Liver (tissue), 9 donors: ENCODE measurements around the gene JOSD2. TPM values are rescaled to one million over a fixed set of nuclear protein-coding genes. Genes with fewer than 3 reads are reported as not detected.

ENCODE experiments used
- DNase-seq: peaks from one replicate; pipeline ENCODE4 v3.0.0-alpha.2; 2017; ENCODE audit warnings: low spot score
- H3K27ac ChIP-seq, 2 donors: one replicate each; pipeline ENCODE4 v1.7.0; 2013; ENCODE audit warnings: inconsistent platforms in 2 of 2, low read length in 2 of 2, control low read depth in 1 of 2, low read depth in 1 of 2, mild to moderate bottlenecking in 1 of 2
- H3K27me3 ChIP-seq, 4 donors: one replicate each; pipeline versions ENCODE4 v1.6.1 to v1.7.0; 2013; ENCODE audit warnings: low read length in 3 of 4, inconsistent platforms in 1 of 4, mild to moderate bottlenecking in 1 of 4, moderate library complexity in 1 of 4; ENCODE audit not compliant: control insufficient read depth in 4 of 4, insufficient read depth in 4 of 4
- H3K36me3 ChIP-seq, 4 donors: one replicate each; pipeline versions ENCODE4 v1.6.1 to v1.7.0; 2013; ENCODE audit warnings: low read length in 3 of 4, mild to moderate bottlenecking in 3 of 4, low read depth in 1 of 4, moderate library complexity in 1 of 4; ENCODE audit not compliant: control insufficient read depth in 4 of 4, insufficient read depth in 3 of 4
- H3K4me1 ChIP-seq, 4 donors: one replicate each; pipeline versions ENCODE4 v1.6.1 to v1.7.0; 2013; ENCODE audit warnings: low read length in 3 of 4, mild to moderate bottlenecking in 3 of 4, moderate library complexity in 1 of 4; ENCODE audit not compliant: control insufficient read depth in 4 of 4, insufficient read depth in 4 of 4
- H3K4me3 ChIP-seq, 3 donors: one replicate each; pipeline versions ENCODE4 v1.6.1 to v1.7.0; 2013; ENCODE audit warnings: low read length in 3 of 3, control low read depth in 1 of 3, low read depth in 1 of 3, mild to moderate bottlenecking in 1 of 3
- H3K9ac ChIP-seq, 2 donors: one replicate each; pipeline ENCODE4 v1.7.0; 2013; ENCODE audit warnings: low read length in 2 of 2, mild to moderate bottlenecking in 2 of 2, moderate library complexity in 2 of 2, control low read depth in 1 of 2, low read depth in 1 of 2
- H3K9me3 ChIP-seq, 4 donors: one replicate each; pipeline versions ENCODE4 v1.6.1 to v1.7.0; 2013; ENCODE audit warnings: low read length in 3 of 4; ENCODE audit not compliant: control insufficient read depth in 4 of 4
- EGR1 ChIP-seq, 2 donors: IDR thresholded peaks; 2 replicates each; pipeline ENCODE4 v1.6.1; 2016 to 2018; ENCODE audit warnings: antibody characterized with exemption in 2 of 2, low read depth in 2 of 2
- FOXA1 ChIP-seq: IDR thresholded peaks from 2 replicates; pipeline ENCODE4 v1.6.1; 2016; ENCODE audit warnings: antibody characterized with exemption
- FOXA2 ChIP-seq: IDR thresholded peaks from 2 replicates; pipeline ENCODE4 v1.6.1; 2016; ENCODE audit warnings: antibody characterized with exemption
- GABPA ChIP-seq, 2 donors: IDR thresholded peaks in 1 of 2; conservative IDR thresholded peaks in 1 of 2; 2 replicates each; pipeline ENCODE4 v1.6.1; 2016; ENCODE audit warnings: antibody characterized with exemption in 2 of 2, mild to moderate bottlenecking in 1 of 2, moderate library complexity in 1 of 2
- HNF4A ChIP-seq, 2 donors: conservative IDR thresholded peaks; 2 replicates each; pipeline ENCODE4 v1.6.1; 2016; ENCODE audit warnings: antibody characterized with exemption in 2 of 2, mild to moderate bottlenecking in 2 of 2
- HNF4G ChIP-seq: IDR thresholded peaks from 2 replicates; pipeline ENCODE4 v1.6.1; 2016; ENCODE audit warnings: antibody characterized with exemption
- JUND ChIP-seq, 2 donors: IDR thresholded peaks; 2 replicates each; pipeline ENCODE4 v1.6.1; 2016; ENCODE audit warnings: antibody characterized with exemption in 2 of 2
- MAX ChIP-seq: IDR thresholded peaks from 2 replicates; pipeline ENCODE4 v1.6.1; 2016; ENCODE audit warnings: antibody characterized with exemption
- NR2F2 ChIP-seq: IDR thresholded peaks from 2 replicates; pipeline ENCODE4 v1.6.1; 2016; ENCODE audit warnings: antibody characterized with exemption
- RAD21 ChIP-seq, 2 donors: IDR thresholded peaks; 2 replicates each; pipeline ENCODE4 v1.6.1; 2016; ENCODE audit warnings: antibody characterized with exemption in 2 of 2, mild to moderate bottlenecking in 2 of 2
- RXRA ChIP-seq, 2 donors: IDR thresholded peaks; 2 replicates each; pipeline ENCODE4 v1.6.1; 2017 to 2018; ENCODE audit warnings: antibody characterized with exemption in 2 of 2, mild to moderate bottlenecking in 1 of 2
- SP1 ChIP-seq: IDR thresholded peaks from 2 replicates; pipeline ENCODE4 v1.6.1; 2018; ENCODE audit warnings: antibody characterized with exemption, mild to moderate bottlenecking
- TAF1 ChIP-seq: conservative IDR thresholded peaks from 2 replicates; pipeline ENCODE4 v1.6.1; 2016; ENCODE audit warnings: antibody characterized with exemption, mild to moderate bottlenecking
- YY1 ChIP-seq: IDR thresholded peaks from 2 replicates; pipeline ENCODE4 v1.6.1; 2016; ENCODE audit warnings: antibody characterized with exemption, mild to moderate bottlenecking
- ZBTB33 ChIP-seq: IDR thresholded peaks from 2 replicates; pipeline ENCODE4 v1.6.1; 2016; ENCODE audit warnings: antibody characterized with exemption
- WGBS: extraction: QIAGEN DNeasy Blood & Tissue Kit; methylation state at CpG from one replicate; pipeline ENCODE4 v1.1.7; 2013; 5-methylcytosine and 5-hydroxymethylcytosine counted together
- polyA plus RNA-seq, 2 donors: library from polyadenylated mRNA; stranded (reverse) in 1 of 2; unstranded in 1 of 2; fragments of 200-250 nt in 1 of 2; fragments of >200 nt in 1 of 2; fragmentation: Nextera tagmentation in 1 of 2; extraction: Ambion mirVana in 1 of 2; gene quantifications; one replicate each; pipeline versions ENCODE4 v1.2.1 to v1.2.3, GENCODE V29; 2013 to 2015
- total RNA-seq, 2 donors: library from RNA; depleted of rRNA; stranded (reverse); fragments of >200 nt; gene quantifications; one replicate each; pipeline ENCODE4 v1.2.3, GENCODE V29; 2014
- TF ChIP-seq, protein P1 (sequence below): fragments of 150-350 bp; IDR thresholded peaks from 2 replicates; pipeline ENCODE4 v1.5.1; 2017; ENCODE audit warnings: improper control_type of control experiment, low read depth, low read length; ENCODE audit not compliant: missing input control
- TF ChIP-seq, protein P2 (sequence below): IDR thresholded peaks from 2 replicates; pipeline ENCODE4 v1.6.1; 2016; ENCODE audit warnings: antibody characterized with exemption, mild to moderate bottlenecking
- TF ChIP-seq, protein P3 (sequence below): IDR thresholded peaks from 2 replicates; pipeline ENCODE4 v1.6.1; 2016; ENCODE audit warnings: antibody characterized with exemption
- donor health status: healthy.
- donor health status: healthy.
- donor health status: healthy.
- donor health status: healthy.
- donor health status: healthy.

The JOSD2 gene
- total and polyA plus RNA-seq, 4 donors: 6.6 to 32.9 (median 20.0) TPM

DNA sequence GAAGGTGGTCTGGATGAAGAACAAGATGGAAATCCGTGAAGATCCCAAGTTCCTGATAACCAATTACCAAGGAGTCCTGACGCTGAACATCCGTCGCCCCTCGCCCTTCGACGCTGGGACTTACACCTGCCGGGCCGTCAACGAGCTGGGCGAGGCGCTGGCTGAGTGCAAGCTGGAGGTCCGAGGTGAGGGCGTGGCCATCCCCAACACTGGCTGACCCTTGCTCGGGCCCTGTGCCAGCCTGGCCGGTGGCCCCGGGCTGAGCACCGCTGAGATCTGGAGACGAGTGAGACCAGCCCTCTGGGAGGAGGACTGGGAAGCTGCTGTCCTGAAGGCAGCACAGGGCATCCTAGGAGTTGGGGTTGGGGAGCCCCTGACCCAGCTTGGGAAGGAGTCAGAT is 46.6 kb downstream of the JOSD2 start:
- Histone ChIP-seq H3K4me1 (no peaks in the 10 kb centered on the region), H3K27ac (no peak overlapping the region), H3K9ac (no peak overlapping the region), H3K36me3 (no peaks in the 10 kb centered on the region), H3K27me3 (no peaks in the 10 kb centered on the region), H3K4me3 (no peak overlapping the region), H3K9me3 (no peaks in the 10 kb centered on the region)
- no peak for DNase-seq
- 69% methylated on average over 19 of the region's 19 CpGs for WGBS
- no peak for TF ChIP-seq RXRA (IDR thresholded peaks at IDR 0.05)
- TF ChIP-seq, protein P1, sequence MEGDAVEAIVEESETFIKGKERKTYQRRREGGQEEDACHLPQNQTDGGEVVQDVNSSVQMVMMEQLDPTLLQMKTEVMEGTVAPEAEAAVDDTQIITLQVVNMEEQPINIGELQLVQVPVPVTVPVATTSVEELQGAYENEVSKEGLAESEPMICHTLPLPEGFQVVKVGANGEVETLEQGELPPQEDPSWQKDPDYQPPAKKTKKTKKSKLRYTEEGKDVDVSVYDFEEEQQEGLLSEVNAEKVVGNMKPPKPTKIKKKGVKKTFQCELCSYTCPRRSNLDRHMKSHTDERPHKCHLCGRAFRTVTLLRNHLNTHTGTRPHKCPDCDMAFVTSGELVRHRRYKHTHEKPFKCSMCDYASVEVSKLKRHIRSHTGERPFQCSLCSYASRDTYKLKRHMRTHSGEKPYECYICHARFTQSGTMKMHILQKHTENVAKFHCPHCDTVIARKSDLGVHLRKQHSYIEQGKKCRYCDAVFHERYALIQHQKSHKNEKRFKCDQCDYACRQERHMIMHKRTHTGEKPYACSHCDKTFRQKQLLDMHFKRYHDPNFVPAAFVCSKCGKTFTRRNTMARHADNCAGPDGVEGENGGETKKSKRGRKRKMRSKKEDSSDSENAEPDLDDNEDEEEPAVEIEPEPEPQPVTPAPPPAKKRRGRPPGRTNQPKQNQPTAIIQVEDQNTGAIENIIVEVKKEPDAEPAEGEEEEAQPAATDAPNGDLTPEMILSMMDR: no peak
- no peak for TF ChIP-seq HNF4A (conservative IDR thresholded peaks at IDR 0.05)
- no peak for TF ChIP-seq RAD21 (IDR thresholded peaks at IDR 0.05)
- TF ChIP-seq MAX: no peak
- no peak for TF ChIP-seq HNF4G
- TF ChIP-seq, protein P2, sequence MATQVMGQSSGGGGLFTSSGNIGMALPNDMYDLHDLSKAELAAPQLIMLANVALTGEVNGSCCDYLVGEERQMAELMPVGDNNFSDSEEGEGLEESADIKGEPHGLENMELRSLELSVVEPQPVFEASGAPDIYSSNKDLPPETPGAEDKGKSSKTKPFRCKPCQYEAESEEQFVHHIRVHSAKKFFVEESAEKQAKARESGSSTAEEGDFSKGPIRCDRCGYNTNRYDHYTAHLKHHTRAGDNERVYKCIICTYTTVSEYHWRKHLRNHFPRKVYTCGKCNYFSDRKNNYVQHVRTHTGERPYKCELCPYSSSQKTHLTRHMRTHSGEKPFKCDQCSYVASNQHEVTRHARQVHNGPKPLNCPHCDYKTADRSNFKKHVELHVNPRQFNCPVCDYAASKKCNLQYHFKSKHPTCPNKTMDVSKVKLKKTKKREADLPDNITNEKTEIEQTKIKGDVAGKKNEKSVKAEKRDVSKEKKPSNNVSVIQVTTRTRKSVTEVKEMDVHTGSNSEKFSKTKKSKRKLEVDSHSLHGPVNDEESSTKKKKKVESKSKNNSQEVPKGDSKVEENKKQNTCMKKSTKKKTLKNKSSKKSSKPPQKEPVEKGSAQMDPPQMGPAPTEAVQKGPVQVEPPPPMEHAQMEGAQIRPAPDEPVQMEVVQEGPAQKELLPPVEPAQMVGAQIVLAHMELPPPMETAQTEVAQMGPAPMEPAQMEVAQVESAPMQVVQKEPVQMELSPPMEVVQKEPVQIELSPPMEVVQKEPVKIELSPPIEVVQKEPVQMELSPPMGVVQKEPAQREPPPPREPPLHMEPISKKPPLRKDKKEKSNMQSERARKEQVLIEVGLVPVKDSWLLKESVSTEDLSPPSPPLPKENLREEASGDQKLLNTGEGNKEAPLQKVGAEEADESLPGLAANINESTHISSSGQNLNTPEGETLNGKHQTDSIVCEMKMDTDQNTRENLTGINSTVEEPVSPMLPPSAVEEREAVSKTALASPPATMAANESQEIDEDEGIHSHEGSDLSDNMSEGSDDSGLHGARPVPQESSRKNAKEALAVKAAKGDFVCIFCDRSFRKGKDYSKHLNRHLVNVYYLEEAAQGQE: no peak
- no peak for TF ChIP-seq GABPA (IDR thresholded peaks at IDR 0.05 in 1 of 2, conservative IDR thresholded peaks at IDR 0.05 in 1 of 2)
- TF ChIP-seq FOXA2: no peak
- TF ChIP-seq FOXA1: no peak
- no peak for TF ChIP-seq SP1
- TF ChIP-seq TAF1: no peak
- no peak for TF ChIP-seq ZBTB33
- TF ChIP-seq EGR1 (IDR thresholded peaks at IDR 0.05; ENCODE audit: low read depth in 2 of 2): no peak
- TF ChIP-seq, protein P3, sequence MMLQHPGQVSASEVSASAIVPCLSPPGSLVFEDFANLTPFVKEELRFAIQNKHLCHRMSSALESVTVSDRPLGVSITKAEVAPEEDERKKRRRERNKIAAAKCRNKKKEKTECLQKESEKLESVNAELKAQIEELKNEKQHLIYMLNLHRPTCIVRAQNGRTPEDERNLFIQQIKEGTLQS: no peak
- TF ChIP-seq NR2F2: no peak
- TF ChIP-seq YY1: no peak
- no peak for TF ChIP-seq JUND (IDR thresholded peaks at IDR 0.05)
